BLaER1 (cell line): Measurements from ENCODE around the gene STON1.

ENCODE experiments used
- H3K27ac ChIP-seq: shearing (Covaris generic); formaldehyde crosslinking; 2 replicates; pipeline ENCODE4 v1.8.1; 2022
- H3K27me3 ChIP-seq: shearing (Covaris generic); formaldehyde crosslinking; 2 replicates; pipeline ENCODE4 v1.8.1; 2022
- H3K36me3 ChIP-seq: shearing (Covaris generic); formaldehyde crosslinking; 2 replicates; pipeline ENCODE4 v1.8.1; 2022
- H3K4me1 ChIP-seq: shearing (Covaris generic); formaldehyde crosslinking; 2 replicates; pipeline ENCODE4 v1.8.1; 2022
- H3K4me2 ChIP-seq: shearing (Covaris generic); formaldehyde crosslinking; 2 replicates; pipeline ENCODE4 v1.8.1; 2022
- H3K4me3 ChIP-seq: shearing (Covaris generic); formaldehyde crosslinking; 2 replicates; pipeline ENCODE4 v1.8.1; 2022
- H3K9ac ChIP-seq: shearing (Covaris generic); formaldehyde crosslinking; 2 replicates; pipeline ENCODE4 v1.8.1; 2022
- H3K9me3 ChIP-seq: shearing (Covaris generic); formaldehyde crosslinking; 2 replicates; pipeline ENCODE4 v1.8.1; 2022
- H4K20me1 ChIP-seq: shearing (Covaris generic); formaldehyde crosslinking; 2 replicates; pipeline ENCODE4 v1.8.1; 2022
- Cebpa-rat ChIP-seq: shearing (Covaris generic); IDR thresholded peaks from 2 replicates; pipeline ENCODE4 v1.8.1; 2022

Gene STON1

GRCh38 chr2:48626047-48626446 is 96.1 kb downstream of the STON1 start:
- no peaks in the 10 kb centered on the region for H4K20me1 ChIP-seq
- no peak overlapping the region for H3K9ac ChIP-seq
- no peak for TF ChIP-seq Cebpa-rat
- no peaks in the 10 kb centered on the region for H3K27me3 ChIP-seq
- no peak overlapping the region for H3K27ac ChIP-seq
- H3K4me2 ChIP-seq = no peak overlapping the region
- H3K4me1 ChIP-seq = no peaks in the 10 kb centered on the region
- no peak overlapping the region for H3K4me3 ChIP-seq
- no peaks in the 10 kb centered on the region for H3K36me3 ChIP-seq
- H3K9me3 ChIP-seq = no peaks in the 10 kb centered on the region

- no peak overlapping the region for H3K4me3 ChIP-seq
- no peaks in the 10 kb centered on the region for H3K9me3 ChIP-seq
- H3K9ac ChIP-seq = no peak overlapping the region
- no peaks in the 10 kb centered on the region for H3K4me1 ChIP-seq
- H3K27ac ChIP-seq = no peak overlapping the region
- H4K20me1 ChIP-seq = no peaks in the 10 kb centered on the region
- H3K27me3 ChIP-seq = no peaks in the 10 kb centered on the region
- H3K4me2 ChIP-seq = no peak overlapping the region
- no peak for TF ChIP-seq Cebpa-rat
- H3K36me3 ChIP-seq = no peaks in the 10 kb centered on the region
Observed at GRCh38 chr2:48633143-48633542, 103.2 kb downstream of the STON1 start.

- Histone ChIP-seq H3K4me3 (no peak overlapping the region), H3K27me3 (no peaks in the 10 kb centered on the region), H3K36me3 (no peaks in the 10 kb centered on the region), H3K27ac (no peak overlapping the region), H3K9me3 (no peaks in the 10 kb centered on the region), H4K20me1 (no peaks in the 10 kb centered on the region), H3K4me2 (no peak overlapping the region), H3K4me1 (no peaks in the 10 kb centered on the region), H3K9ac (no peak overlapping the region)
- no peak for TF ChIP-seq Cebpa-rat
Observed at GRCh38 chr2:48635786-48636185, 105.8 kb downstream of the STON1 start.

GRCh38 chr2:48638261-48638660 is 108.3 kb downstream of the STON1 start:
- TF ChIP-seq Cebpa-rat = no peak
- H3K27ac ChIP-seq = no peak overlapping the region
- no peaks in the 10 kb centered on the region for H3K36me3 ChIP-seq
- H4K20me1 ChIP-seq = no peaks in the 10 kb centered on the region
- H3K4me1 ChIP-seq = no peaks in the 10 kb centered on the region
- H3K27me3 ChIP-seq = no peaks in the 10 kb centered on the region
- no peaks in the 10 kb centered on the region for H3K9me3 ChIP-seq
- no peak overlapping the region for H3K9ac ChIP-seq
- no peak overlapping the region for H3K4me3 ChIP-seq
- H3K4me2 ChIP-seq = no peak overlapping the region
